Ishikawa (cell line): Measurements from ENCODE around the gene SLC15A1.

Source experiments
- CEBPB ChIP-seq: IDR thresholded peaks from 2 replicates; pipeline ENCODE4 v1.6.1; 2012
- CREB1 ChIP-seq: IDR thresholded peaks from 2 replicates; pipeline ENCODE4 v1.6.1; 2012; ENCODE audit warnings: low read depth
- EGR1 ChIP-seq: IDR thresholded peaks from 2 replicates; pipeline ENCODE4 v1.6.1; 2012
- EP300 ChIP-seq: IDR thresholded peaks from 2 replicates; pipeline ENCODE4 v1.6.1; 2012; ENCODE audit warnings: borderline replicate concordance
- FOXM1 ChIP-seq: IDR thresholded peaks from 2 replicates; pipeline ENCODE4 v1.6.1; 2012; ENCODE audit warnings: low read depth, borderline replicate concordance
- NFIC ChIP-seq: IDR thresholded peaks from 2 replicates; pipeline ENCODE4 v1.6.1; 2012
- RAD21 ChIP-seq: IDR thresholded peaks from 2 replicates; pipeline ENCODE4 v1.6.1; 2012; ENCODE audit warnings: low read depth
- TAF1 ChIP-seq: IDR thresholded peaks from 2 replicates; pipeline ENCODE4 v1.6.1; 2012; ENCODE audit warnings: low read depth, mild to moderate bottlenecking
- TCF12 ChIP-seq: IDR thresholded peaks from 2 replicates; pipeline ENCODE4 v1.6.1; 2012; ENCODE audit warnings: low read depth
- TEAD4 ChIP-seq: IDR thresholded peaks from 2 replicates; pipeline ENCODE4 v1.6.1; 2012
- YY1 ChIP-seq: IDR thresholded peaks from 2 replicates; pipeline ENCODE4 v1.6.1; 2012; ENCODE audit warnings: low read depth
- ZBTB7A ChIP-seq: IDR thresholded peaks from 2 replicates; pipeline ENCODE4 v1.6.1; 2012; ENCODE audit warnings: low read depth
- TF ChIP-seq, protein P1 (sequence below): IDR thresholded peaks from 2 replicates; pipeline ENCODE4 v1.6.1; 2012; ENCODE audit warnings: low read depth, mild to moderate bottlenecking
- TF ChIP-seq, protein P2 (sequence below): IDR thresholded peaks from 2 replicates; pipeline ENCODE4 v1.6.1; 2012
- TF ChIP-seq, protein P3 (sequence below): IDR thresholded peaks from 2 replicates; pipeline ENCODE4 v1.6.1; 2012

SLC15A1 gene

GRCh38 chr13:98651744-98652143 is 100.7 kb downstream of the SLC15A1 start:
- TF ChIP-seq, protein P1, sequence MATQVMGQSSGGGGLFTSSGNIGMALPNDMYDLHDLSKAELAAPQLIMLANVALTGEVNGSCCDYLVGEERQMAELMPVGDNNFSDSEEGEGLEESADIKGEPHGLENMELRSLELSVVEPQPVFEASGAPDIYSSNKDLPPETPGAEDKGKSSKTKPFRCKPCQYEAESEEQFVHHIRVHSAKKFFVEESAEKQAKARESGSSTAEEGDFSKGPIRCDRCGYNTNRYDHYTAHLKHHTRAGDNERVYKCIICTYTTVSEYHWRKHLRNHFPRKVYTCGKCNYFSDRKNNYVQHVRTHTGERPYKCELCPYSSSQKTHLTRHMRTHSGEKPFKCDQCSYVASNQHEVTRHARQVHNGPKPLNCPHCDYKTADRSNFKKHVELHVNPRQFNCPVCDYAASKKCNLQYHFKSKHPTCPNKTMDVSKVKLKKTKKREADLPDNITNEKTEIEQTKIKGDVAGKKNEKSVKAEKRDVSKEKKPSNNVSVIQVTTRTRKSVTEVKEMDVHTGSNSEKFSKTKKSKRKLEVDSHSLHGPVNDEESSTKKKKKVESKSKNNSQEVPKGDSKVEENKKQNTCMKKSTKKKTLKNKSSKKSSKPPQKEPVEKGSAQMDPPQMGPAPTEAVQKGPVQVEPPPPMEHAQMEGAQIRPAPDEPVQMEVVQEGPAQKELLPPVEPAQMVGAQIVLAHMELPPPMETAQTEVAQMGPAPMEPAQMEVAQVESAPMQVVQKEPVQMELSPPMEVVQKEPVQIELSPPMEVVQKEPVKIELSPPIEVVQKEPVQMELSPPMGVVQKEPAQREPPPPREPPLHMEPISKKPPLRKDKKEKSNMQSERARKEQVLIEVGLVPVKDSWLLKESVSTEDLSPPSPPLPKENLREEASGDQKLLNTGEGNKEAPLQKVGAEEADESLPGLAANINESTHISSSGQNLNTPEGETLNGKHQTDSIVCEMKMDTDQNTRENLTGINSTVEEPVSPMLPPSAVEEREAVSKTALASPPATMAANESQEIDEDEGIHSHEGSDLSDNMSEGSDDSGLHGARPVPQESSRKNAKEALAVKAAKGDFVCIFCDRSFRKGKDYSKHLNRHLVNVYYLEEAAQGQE, result no peak
- TF ChIP-seq, protein P2, sequence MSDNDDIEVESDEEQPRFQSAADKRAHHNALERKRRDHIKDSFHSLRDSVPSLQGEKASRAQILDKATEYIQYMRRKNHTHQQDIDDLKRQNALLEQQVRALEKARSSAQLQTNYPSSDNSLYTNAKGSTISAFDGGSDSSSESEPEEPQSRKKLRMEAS, result no peak
- TF ChIP-seq TCF12, result no peak
- TF ChIP-seq ZBTB7A, result no peak
- no peak for TF ChIP-seq CEBPB
- TF ChIP-seq NFIC, result no peak
- TF ChIP-seq EGR1, result no peak
- TF ChIP-seq, protein P3, sequence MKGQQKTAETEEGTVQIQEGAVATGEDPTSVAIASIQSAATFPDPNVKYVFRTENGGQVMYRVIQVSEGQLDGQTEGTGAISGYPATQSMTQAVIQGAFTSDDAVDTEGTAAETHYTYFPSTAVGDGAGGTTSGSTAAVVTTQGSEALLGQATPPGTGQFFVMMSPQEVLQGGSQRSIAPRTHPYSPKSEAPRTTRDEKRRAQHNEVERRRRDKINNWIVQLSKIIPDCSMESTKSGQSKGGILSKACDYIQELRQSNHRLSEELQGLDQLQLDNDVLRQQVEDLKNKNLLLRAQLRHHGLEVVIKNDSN, result no peak
- no peak for TF ChIP-seq RAD21
- TF ChIP-seq FOXM1, result no peak
- TF ChIP-seq EP300, result no peak
- no peak for TF ChIP-seq CREB1
- no peak for TF ChIP-seq TEAD4
- TF ChIP-seq TAF1, result no peak
- no peak for TF ChIP-seq YY1

DNA sequence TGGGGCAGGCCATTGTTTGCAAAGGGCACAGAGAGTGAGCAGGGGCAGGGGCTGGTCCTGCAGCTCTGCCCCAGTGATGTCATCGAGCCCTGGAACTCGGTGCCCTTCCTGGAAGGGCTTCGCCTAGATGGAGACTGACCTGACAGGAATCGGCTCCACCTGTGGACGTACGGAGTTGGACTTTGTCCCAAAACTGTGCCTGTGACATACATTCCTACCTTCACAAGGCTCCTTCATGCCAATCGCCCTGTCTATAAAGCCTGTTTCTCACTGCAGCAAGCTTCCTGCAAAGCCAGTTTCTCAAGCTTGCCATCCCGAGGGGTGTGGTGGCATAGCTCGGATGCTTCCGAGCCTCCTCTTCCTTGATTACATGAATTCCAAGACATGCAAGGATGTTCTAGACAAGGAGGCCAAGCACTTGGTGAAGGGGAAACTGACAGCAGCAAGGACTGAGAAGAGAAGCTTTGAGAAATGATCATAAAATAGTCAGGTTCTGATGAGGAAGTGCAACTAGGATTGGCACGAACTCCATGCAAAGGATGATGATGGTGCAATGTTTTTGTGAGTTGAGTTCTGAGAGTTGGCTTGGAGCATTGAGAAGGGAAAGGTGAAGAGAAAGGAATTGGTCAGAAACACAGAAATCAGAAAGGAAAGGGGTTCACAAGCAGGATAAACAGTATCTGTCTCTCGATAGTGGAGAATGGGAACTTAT is 101.9 kb downstream of the SLC15A1 start:
- TF ChIP-seq YY1, result peak; percentile 41; the same call in 1 of the 2 replicates
- TF ChIP-seq NFIC, result peak; percentile 78
- peak; percentile 91 for TF ChIP-seq TEAD4
- peak; percentile 64 for TF ChIP-seq TCF12
- no peak for TF ChIP-seq ZBTB7A
- TF ChIP-seq, protein P2, result peak; percentile 56; the same call in 1 of the 2 replicates

DNA sequence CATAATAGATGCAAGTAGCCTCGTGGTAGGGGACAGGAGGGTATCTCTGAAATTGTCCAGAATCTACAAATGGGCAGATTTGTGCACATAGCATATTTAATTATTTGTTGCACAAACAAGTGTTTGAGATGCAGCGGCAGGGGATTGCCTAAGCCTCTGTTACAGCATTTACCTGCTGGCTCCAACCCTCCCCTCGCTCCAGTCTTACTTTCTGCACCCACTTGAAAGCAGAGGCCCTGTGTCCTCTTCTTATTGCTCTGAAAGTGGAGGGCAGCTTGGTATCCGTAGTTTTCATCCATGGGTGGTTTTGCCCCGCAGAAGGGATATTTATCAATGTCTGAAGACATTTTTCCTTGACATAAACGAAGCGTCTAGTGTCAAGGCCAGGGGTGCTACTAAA is 102.6 kb downstream of the SLC15A1 start:
- TF ChIP-seq EGR1 (no peak), ZBTB7A (no peak), CEBPB (no peak), TAF1 (no peak), TCF12 (no peak), YY1 (no peak), RAD21 (no peak), CREB1 (no peak), FOXM1 (no peak), NFIC (no peak), TEAD4 (no peak), EP300 (no peak)
- TF ChIP-seq, protein P2, result no peak
- TF ChIP-seq, protein P3, result no peak
- TF ChIP-seq, protein P1, result no peak

GRCh38 chr13:98648686-98649085 is 103.8 kb downstream of the SLC15A1 start:
- TF ChIP-seq ZBTB7A (no peak), CEBPB (no peak), FOXM1 (no peak)

- TF ChIP-seq FOXM1, result no peak
- TF ChIP-seq, protein P3, result no peak
- TF ChIP-seq CEBPB, result no peak
- no peak for TF ChIP-seq CREB1
- TF ChIP-seq YY1, result no peak
- no peak for TF ChIP-seq TEAD4
- no peak for TF ChIP-seq ZBTB7A
- TF ChIP-seq TCF12, result no peak
- TF ChIP-seq, protein P1, result no peak
- TF ChIP-seq RAD21, result no peak
- TF ChIP-seq EP300, result no peak
- TF ChIP-seq NFIC, result no peak
- no peak for TF ChIP-seq EGR1
- TF ChIP-seq, protein P2, result no peak
- TF ChIP-seq TAF1, result no peak
Measured at GRCh38 chr13:98648141-98648540, 104.3 kb downstream of the SLC15A1 start.
